Superior temporal gyrus (tissue), 1 donor: Measurements from ENCODE around the gene FBXL19.
A peak's percentile ranks its signal among the peaks of the same experiment; 100 is the strongest.

ENCODE experiments used
- DNase-seq: peaks from one replicate; pipeline ENCODE4 v3.0.0-alpha.2; 2016; ENCODE audit errors: extremely low spot score

The FBXL19 gene

DNA sequence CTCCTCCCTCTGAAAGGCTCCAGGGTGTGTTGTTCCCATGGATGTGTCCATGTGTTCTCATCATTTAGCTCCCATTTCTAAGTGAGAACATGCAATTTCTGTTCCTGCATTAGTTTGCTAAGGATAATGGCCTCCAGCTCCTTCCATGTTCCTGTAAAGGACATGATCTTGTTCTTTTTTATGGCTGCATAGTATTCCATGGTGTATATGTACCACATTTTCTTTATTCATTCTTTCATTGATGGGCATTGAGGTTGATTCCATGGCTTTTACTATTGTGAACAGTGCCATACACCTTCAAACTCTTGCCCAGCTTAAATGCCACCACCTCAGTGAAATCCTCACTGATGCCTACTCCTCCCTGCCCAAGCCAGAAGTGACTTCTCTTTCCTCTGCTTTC lies 21.0 kb downstream of the FBXL19 start:
- DNase-seq: no peak

DNA sequence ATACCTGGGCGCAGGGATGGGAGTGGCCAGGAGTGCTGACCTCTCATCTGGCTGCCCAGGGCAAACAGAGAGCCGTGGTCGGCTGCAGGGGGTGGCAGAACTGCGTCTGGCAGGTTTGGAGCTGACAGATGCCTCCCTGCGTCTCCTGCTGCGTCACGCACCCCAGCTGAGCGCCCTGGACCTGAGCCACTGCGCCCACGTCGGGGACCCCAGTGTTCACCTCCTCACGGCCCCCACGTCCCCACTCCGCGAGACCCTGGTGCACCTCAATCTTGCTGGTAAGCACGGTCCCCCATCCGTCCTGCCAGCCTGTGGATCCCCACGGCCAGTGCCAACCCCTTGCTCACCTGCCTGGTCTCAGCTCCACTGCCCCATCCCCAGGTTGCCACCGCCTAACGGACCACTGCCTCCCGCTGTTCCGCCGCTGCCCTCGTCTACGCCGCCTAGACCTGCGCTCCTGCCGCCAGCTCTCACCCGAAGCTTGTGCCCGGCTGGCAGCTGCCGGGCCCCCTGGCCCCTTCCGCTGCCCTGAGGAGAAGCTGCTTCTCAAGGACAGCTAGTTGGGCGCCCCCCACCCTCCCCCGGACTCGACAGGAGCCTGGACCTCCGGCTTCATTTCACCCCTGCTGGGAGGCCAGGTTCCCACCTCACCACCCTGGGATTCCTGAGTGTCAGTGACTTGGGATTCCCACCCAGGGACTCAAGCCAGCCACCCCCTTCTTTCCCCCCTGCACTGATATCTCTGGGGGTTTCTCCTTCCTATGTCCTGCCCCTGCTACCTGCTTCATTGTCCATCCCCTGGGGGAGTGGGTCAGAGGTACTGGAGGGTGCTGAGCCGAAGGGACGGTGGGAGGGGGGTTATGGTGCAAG lies 23.5 kb downstream of the FBXL19 start:
- no peak for DNase-seq

DNA sequence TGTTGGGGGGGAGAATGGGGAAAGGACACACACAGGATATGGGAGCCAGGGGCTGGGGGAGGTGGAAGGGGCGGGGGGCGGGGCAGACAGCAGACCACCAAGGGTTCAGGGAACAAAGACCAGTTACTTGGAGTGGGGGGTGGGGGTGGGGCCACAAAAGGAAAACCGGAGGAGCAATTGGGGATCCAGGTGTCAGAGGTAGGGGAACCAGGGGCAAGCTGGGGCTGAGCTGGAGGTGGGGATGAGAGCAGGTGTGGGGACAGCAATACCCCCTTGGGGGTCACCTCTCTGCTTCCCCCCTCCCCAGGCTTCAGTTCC lies 24.1 kb downstream of the FBXL19 start:
- no peak for DNase-seq

DNA sequence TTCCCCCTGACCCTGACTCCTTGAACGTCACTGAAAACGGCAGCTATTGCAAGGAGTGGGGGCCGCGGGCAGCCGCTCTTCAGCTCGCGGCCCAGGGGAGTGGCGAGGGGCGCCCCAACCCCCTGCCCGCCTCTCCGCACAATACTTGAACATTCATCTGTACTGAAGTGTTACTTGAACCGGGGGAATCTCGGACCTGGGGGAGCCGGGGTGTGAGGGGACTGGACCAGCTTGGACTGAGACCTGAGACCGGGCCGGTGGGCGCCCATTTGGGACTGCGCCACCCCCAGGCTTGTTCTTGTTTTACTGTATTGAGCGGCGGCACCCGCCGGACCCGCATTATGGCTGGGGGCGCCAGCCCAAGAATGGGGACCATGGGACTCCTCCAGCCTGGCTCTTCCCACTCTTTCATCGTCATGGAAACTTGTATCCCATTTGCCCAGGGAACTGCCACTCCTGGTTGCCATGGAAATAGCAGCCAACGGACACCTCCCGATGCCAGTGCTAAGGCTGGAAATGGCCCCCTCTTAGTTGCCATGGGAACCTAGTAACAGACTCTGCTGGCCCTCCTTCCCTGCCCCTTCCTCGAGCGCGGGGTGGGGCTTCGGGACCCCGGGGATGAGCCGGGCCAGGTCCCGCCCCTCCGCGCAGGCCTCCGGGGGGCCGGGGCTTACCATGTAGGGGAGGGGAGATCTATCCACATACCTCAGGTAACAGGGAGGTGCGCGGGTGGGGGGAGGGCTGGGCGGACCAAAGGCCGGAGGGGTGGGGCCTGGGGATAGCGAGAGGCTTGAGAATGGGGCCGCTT lies 24.7 kb downstream of the FBXL19 start:
- peak; percentile 97 for DNase-seq

DNA sequence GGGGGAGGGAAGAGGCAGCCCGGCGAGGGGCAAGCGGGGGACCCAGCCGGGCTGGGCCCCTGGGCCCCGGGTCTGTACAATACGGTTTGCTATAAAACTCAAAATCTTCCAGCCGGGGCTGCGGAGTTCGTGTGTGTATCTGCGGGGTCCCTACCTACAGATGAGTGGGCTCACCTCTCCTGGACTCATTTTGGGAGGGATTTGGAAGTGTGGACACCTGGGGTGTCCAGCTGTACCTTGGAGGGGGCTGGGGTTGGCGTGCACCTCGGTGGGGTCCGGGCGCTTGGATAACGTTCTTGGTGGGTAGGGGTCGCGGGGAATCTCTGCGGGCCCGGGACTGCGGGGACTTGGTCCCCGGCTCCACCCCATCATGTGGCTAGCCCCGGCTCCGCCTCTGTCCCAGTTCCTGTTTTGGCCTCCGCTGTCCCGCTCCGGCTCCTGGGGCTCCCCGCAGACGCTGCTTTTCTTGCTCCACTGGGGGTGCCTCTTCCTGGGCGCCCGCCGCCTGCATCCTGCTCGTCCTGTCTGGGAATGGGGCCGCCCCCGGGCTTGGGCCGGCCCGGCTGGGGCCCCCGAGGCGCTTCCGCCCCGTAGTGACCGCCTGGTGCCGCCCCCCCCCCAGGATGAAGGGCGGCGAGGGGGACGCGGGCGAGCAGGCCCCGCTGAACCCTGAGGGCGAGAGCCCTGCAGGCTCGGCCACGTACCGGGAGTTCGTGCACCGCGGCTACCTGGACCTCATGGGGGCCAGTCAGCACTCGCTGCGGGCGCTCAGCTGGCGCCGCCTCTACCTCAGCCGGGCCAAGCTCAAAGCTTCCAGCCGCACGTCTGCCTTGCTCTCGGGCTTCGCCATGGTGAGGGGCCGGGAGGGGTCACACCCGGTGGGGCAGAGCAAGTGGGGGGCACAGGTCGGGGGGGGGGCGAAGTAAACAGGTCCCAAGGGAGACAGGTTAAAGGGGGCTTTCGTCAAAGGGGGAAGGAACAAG lies 25.6 kb downstream of the FBXL19 start, which contains the start of gene ORAI3:
ORAI3 (plus strand) TSS at position 402 of the 983 bp plus-strand sequence; CDS start at position 624, 222 bp downstream.
- peak; percentile 59 for DNase-seq

DNA sequence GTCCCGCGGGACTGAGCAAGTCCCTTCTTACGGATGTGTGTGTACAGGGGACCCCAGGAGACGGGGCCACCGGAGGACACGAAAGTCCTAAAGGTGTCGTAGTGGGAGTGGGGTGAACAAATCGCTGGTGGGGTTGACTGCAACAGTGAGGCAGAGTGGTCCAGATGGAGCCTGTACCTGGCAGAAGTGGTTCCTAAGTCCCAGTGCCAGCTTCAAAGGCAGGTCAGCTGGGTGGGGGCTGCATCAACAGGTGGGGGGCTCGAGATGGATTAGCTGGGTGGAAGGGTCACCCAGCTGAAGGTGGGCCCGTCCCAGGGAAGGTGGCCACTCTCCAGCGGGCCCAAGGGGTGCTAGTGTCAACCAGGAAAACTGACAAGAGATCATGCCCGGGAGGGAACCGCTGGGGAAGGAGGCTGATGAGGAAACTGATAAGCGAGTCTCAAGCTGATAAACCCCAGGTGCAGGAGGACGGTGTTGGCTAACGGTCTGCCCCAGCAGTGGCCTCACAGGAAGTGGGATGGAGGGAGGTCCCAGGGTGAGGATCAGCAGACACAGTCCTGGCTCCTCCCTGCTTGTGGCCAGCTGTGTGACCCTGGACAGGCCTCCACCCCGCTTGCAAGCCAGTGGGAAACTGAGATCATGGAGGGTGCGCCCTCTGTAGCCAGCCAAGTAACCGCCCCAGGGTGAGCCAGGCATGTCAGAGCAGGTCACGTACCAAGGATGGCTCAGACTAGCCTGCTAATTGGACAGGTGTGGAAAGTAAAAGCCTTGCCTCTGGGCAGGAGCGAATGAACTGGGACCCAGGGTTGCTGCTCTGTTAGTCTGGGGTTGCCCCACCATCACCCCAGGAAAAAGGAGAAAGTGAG lies 26.5 kb downstream of the FBXL19 start:
- DNase-seq: no peak

DNA sequence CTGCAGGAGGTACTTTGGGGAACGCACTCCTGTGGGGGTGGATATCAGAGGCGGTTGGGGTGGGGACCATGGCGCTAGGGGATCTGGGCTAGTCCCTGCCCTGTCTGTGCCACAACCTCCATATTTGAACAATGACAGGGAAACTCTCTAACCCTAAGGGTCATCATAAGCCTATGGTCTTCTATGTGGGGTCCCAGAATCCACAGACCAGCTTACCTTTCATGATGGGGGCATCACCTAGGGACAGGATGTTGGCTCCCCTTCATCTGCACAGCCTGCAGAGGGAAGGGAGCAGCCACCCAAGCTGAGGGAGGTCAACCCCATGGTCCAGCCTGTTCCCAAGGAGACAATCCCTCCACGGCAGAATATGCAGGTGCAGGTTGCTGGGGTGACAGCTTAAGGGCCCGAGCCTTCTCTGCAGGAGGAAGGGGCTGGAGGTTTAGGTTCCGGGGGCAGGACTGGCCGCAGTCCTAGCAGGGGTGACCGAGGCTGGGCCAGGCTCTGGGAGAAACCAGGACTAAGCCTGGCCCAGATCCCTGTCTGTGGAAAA lies 27.2 kb downstream of the FBXL19 start:
- no peak for DNase-seq

DNA sequence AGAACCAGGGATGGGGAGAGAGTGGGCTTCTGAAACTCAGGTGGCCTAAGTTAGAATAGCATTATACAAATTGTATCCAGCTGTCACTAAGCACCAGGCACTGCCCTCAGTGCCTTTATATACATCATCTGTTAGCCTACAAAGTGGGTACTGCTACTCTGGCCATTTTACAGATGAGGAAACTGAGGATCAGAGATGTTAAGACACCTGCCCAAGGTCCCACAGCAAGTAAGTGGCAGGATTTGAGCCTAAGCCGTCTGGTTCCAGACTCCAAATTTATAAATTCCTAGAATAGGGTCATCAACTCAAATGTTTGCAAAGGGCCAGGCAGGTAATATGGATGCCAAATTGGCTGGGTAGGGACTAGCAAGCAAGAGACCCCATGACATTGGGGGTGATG lies 27.8 kb downstream of the FBXL19 start:
- DNase-seq: no peak

DNA sequence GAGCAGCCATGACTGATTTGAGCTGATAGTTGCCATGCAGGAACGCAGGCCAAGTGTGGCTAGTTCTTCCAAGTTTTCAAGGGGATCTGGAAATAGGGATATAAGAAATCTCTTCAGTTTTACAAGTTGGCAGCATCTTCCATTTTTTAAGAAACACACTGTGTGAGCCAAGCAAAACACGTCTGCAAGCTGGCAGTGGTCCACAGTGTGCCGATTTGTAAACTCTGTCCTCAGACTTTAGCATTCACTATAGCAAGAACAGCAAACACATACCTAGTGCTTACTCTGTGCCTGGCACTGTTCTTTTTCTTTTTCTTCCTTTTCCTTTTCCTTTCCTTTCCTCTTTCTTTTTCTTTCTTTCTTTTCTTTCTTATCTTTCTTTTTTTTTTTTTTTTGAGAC lies 28.4 kb downstream of the FBXL19 start:
- no peak for DNase-seq

DNA sequence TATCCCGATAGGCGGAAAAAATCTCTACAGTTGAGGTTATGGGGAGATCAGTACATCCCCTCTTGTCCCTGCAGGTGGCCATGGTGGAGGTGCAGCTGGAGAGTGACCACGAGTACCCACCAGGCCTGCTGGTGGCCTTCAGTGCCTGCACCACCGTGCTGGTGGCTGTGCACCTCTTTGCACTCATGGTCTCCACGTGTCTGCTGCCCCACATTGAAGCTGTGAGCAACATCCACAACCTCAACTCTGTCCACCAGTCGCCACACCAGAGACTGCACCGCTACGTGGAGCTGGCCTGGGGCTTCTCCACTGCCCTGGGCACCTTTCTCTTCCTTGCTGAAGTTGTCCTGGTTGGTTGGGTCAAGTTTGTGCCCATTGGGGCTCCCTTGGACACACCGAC lies 29.7 kb downstream of the FBXL19 start:
- no peak for DNase-seq

DNA sequence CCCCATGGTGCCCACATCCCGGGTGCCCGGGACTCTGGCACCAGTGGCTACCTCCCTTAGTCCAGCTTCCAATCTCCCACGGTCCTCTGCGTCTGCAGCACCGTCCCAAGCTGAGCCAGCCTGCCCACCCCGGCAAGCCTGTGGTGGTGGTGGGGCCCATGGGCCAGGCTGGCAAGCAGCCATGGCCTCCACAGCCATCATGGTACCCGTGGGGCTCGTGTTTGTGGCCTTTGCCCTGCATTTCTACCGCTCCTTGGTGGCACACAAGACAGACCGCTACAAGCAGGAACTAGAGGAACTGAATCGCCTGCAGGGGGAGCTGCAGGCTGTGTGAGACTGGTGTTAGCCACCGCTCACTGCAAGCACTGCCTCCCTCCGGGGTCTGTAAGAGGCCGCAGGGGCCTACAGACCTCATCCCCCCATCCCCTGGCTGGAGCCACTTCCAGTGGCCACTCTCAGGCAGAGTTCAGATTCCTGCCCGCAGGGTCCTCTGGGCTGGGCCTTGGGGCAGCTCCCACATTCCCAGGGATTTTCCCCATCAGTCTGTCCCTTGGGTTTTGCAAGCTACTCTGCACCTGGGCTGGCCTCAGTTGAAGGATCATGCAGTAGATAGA lies 30.2 kb downstream of the FBXL19 start:
- DNase-seq: peak; percentile 88

DNA sequence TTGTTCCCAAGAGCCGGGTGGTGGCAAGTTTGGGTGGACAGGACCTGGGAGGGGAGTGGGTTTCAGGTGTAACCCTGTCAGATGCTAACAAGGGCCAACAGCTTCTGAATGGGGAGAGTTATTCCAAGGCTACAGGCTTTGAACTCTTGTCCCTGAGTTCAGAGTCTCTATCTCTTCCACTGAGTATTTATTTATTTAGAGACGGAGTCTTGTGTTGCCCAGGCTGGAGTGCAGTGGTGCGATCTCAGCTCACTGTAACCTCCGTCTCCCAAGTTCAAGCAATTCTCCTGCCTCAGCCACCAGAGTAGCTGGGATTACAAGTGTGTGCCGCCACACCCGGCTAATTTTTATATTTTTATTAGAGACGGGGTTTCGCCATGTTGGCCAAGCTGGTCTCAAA lies 31.6 kb downstream of the FBXL19 start:
- no peak for DNase-seq

DNA sequence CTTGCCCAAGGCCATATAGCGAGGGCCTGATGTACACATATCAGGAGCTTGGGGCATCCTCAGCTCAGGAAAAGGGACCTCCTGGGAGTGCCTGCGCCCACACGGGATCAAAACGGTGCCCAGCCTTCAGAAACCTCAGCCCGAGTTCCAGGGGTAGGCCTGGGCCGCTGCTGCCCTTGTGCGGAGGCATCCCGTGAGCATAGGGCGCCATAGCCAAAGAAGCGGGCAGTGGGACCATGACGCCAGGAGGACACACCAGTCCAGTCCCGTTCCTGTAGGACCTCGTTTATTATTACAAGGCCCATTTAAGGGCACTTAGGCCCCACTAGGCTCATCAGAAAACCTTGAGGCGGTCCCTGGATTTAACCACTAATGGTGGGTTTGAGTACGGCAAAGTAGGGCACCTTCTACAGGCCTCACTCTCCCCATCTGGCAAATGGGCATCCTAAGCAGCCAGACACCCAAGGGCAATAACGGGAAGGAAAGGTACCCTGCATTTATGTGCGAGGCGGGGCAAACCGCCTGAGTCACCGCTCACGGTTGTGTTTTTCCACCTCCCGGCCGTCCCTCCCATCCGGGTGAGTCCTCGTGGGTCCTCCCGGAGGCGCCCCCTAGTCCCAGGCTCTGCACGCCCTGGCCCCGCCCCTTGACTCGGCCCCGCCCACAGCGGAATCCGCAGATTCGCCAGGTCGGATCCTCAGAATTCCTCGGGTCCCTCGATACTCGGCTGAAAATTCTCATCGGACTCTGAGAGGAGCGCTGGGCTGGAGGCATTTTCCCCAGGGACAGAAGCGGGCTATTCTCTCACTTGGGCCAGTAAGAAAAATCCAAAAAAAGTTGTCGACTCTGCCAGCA lies 33.5 kb downstream of the FBXL19 start:
- DNase-seq: no peak

DNA sequence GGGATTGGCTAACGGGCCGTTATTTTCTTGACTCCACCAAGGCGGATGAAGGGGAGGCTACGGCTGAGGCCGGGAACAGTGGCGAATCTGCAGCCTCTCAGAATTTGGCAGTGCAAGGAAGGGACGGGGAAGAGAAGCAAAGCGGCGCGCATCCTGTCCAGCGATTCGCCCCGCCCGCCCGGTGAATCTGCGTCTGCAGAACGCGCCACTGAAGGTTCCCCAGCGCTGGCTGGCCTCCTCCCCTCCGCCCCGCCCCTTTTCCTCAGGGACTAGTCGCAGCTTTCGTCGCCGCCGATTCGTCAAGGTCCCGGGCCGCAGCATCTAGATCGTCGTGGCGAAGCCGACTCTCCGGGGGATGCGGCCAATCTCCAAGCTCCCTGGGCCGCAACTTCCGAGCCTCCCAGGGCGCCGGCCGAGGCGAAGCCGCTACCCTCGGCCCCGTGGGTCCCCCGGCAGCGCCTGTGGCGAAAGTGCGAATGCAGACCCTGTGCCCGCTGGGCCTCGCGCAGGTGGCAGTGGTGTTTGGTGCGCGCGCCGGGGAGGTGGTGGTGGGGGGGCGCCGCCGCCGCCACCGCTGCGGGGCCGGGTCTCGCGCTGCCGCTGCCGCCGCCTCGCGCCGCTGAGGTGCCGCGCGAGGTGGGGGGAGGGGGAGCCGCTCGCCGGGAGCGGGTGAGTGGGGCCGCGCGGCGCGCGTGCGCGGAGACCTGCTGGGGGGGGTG lies 34.2 kb downstream of the FBXL19 start, which contains the start of gene SETD1A:
SETD1A (plus strand) TSS at position 299 of the 719 bp plus-strand sequence. CDS start 978 bp downstream, outside the sequence.
- peak; percentile 90 for DNase-seq

DNA sequence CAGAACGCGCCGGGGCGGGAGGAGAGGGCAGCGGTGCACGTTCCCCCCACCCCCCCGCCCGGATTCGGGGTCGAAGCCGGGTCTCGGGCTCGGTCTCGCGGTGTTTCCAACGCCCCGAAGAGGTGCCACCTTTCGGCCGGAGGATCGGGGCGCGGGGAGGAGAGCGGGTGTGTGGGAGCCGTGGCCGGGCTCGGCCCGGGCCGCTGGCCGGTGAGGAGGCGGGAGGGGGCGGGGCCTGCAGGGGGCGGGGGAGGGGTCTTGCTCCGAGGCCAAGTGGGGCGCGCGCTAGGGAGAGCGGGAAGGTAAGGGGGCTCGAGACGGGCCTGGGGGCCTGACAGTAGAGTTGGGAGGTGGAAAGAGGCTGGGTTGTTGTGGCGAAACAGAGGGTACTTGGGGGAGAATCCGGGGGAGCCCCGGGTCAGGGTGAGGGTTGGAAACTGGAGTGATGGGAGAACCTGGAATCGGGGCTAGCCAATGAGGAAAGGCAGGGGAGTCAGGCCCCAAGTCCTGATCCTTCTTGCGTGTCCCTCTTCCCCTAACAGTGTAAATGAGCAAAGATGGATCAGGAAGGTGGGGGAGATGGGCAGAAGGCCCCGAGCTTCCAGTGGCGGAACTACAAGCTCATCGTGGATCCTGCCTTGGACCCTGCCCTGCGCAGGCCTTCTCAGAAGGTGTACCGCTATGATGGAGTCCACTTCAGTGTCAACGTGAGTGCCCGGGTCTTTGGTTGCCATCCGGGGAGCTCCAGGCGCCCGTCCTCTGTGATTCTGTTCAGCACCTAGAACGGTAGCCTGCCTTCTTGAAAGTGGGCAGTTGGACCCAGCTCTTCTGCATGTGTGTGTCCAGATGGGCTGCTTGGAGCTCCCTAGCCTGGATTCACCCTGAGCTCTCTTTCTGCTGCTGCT lies 35.1 kb downstream of the FBXL19 start:
- no peak for DNase-seq

DNA sequence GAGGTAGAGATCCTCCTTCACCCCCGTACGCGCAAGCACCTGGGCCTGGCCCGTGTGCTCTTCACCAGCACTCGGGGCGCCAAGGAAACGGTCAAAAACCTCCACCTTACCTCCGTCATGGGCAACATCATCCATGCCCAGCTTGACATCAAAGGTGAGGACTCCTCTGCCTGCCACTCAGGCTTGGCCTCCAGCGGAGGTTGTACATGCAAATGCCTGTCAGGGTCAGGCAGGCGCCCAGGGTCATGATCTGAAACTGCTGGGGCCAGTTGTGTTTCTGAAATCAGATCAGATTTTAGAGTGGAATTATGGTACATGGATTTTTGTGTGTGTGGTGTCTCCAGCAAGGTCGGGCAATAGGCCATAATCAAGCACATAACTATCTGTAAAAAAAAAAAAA lies 38.0 kb downstream of the FBXL19 start:
- DNase-seq: no peak

DNA sequence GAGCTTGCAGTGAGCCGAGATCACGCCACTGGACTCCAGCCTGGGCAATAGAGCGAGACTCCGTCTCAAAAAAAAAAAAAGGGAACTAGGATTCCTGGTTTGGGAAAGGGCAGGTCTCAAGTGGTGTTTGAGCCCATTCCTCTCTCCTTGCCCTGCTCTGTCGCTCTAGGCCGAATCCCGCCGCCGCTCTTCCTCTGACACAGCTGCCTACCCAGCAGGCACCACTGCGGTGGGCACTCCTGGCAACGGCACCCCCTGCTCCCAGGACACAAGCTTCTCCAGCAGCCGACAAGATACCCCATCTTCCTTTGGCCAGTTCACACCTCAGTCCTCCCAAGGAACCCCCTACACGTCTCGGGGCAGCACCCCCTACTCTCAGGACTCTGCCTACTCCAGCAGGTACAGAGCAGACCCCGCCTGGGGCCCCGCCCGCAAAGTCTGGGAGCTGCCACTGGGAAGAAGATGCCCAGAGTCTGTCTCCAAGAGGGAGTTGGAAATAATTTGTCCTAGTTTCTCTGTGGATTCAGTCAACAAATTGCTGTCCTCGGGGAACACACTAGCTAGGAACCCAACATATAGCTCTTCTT lies 40.6 kb downstream of the FBXL19 start:
- no peak for DNase-seq
